Sigmoid colon (tissue), 4 donors: ENCODE results near the gene YTHDF1.

Source experiments
- CTCF ChIP-seq, 4 experiments: fragments of 450-650 bp in 3 of 4; fragments of 200-600 bp in 1 of 4; IDR thresholded peaks; one replicate each; pipeline ENCODE4 v1.5.1; 2016 to 2019; ENCODE audit warnings: antibody characterized with exemption in 4 of 4, mild to moderate bottlenecking in 3 of 4, moderate library complexity in 2 of 4
- EP300 ChIP-seq, 4 donors: sonication (generic); formaldehyde crosslinking; IDR thresholded peaks; one replicate each; pipeline ENCODE4 v1.6.1; 2017; ENCODE audit warnings: antibody characterized with exemption in 4 of 4
- POLR2A ChIP-seq, 2 donors: fragments of 450-650 bp; IDR thresholded peaks; one replicate each; pipeline ENCODE4 v1.6.1; 2016; ENCODE audit warnings: antibody characterized with exemption in 2 of 2, mild to moderate bottlenecking in 2 of 2, moderate library complexity in 2 of 2

- TF ChIP-seq CTCF (IDR thresholded peaks at IDR 0.05) = no peak
- TF ChIP-seq POLR2A (IDR thresholded peaks at IDR 0.05) = no peak
- no peak for TF ChIP-seq EP300 (IDR thresholded peaks at IDR 0.05)
These were observed 33.5 kb downstream of the YTHDF1 start for GRCh38 chr20:63182425-63182824.
